GM12874 (cell line): Measurements from ENCODE around the gene SPRR2A.

Experiments
- TF ChIP-seq, protein P1 (sequence below): IDR thresholded peaks from 2 replicates; pipeline ENCODE4 v1.5.1; 2011; ENCODE audit warnings: low read depth, mild to moderate bottlenecking, control low read depth, low read length, moderate library complexity; ENCODE audit not compliant: insufficient read depth

Gene SPRR2A

DNA sequence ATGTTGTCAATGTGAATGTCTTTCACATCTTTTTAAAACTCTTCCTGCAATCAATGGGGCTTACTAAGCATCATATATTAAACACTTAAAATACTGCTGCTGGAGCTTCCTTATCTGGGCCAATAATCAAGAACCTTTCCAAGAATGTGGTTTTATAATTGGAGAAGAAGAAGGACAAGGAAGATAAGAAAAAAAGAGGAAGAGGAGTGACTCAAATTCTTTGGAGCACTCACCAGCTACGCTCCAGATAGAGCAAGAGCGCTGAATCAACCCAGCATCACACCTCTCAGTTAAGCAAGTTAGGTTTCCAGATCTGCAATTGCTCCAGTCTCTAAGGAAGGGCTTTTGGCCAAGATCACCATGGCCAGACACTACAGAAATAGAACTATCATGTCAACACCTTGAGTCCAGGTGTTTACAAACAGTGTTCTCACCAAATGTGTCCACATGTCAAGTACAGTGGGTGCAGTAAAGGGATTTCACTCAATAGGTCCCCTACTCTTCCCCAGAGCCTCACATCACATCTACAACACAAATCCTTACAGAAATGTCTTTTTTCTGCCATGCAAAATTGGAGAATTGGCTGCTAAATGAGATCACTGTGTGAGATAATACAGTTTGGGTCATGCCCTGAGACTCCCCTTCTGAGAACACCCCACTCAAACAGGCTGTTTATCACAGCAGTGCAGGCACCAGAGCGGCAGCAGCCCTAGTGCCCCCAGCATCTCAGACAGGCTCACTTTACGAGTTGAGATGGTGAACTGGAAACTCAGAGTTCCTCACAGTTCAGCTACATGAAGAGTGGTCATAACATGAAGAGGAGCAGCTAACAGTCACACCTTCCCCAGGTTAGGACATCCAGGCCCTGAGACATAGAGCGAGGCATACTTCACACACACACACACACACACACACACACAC is 15.8 kb upstream of the SPRR2A start:
- TF ChIP-seq, protein P1, sequence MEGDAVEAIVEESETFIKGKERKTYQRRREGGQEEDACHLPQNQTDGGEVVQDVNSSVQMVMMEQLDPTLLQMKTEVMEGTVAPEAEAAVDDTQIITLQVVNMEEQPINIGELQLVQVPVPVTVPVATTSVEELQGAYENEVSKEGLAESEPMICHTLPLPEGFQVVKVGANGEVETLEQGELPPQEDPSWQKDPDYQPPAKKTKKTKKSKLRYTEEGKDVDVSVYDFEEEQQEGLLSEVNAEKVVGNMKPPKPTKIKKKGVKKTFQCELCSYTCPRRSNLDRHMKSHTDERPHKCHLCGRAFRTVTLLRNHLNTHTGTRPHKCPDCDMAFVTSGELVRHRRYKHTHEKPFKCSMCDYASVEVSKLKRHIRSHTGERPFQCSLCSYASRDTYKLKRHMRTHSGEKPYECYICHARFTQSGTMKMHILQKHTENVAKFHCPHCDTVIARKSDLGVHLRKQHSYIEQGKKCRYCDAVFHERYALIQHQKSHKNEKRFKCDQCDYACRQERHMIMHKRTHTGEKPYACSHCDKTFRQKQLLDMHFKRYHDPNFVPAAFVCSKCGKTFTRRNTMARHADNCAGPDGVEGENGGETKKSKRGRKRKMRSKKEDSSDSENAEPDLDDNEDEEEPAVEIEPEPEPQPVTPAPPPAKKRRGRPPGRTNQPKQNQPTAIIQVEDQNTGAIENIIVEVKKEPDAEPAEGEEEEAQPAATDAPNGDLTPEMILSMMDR = no peak

DNA sequence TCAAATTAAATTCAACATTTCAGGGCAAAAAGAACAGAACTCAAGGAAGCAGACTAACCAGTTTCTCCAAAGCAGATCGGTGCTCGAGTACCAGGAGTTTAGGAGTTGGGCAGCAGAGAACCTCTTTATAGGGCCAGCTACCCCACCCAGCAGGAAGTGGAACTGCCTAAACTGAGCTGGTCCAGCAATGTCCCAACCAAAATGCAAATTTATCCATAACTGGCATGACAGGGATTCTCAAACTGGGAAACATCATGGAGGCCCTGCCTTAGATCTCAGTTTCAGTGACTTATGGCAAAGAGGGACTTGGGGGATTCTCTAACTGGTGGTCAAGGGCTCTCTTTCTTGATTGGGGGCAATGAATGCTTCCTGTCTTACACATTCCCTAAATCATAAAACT is 14.2 kb upstream of the SPRR2A start, which contains the start of gene SPRR2B:
SPRR2B (minus strand) TSS at position 101 of the 400 bp plus-strand sequence. CDS start 772 bp downstream, outside the sequence.
- TF ChIP-seq, protein P1 = no peak

DNA sequence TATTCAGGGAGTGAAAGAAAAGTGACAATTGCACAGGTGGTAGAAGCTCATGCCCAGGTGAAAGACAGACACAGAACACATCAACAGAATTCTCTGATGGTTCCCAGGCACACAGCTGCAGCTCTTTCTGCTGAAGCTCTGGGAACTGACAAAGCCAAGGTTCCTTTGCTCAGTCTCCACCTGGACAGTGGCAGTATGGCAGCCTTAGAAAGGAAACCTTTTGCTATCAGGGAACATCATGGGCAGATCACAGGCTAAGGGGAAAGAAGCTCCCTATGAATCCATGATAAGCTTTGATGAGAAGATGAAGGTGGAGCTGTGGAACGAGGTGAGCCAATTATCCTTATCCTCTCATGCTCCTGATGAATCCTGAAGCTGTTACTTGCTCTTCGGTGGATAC is 12.9 kb upstream of the SPRR2A start:
- TF ChIP-seq, protein P1 = no peak

DNA sequence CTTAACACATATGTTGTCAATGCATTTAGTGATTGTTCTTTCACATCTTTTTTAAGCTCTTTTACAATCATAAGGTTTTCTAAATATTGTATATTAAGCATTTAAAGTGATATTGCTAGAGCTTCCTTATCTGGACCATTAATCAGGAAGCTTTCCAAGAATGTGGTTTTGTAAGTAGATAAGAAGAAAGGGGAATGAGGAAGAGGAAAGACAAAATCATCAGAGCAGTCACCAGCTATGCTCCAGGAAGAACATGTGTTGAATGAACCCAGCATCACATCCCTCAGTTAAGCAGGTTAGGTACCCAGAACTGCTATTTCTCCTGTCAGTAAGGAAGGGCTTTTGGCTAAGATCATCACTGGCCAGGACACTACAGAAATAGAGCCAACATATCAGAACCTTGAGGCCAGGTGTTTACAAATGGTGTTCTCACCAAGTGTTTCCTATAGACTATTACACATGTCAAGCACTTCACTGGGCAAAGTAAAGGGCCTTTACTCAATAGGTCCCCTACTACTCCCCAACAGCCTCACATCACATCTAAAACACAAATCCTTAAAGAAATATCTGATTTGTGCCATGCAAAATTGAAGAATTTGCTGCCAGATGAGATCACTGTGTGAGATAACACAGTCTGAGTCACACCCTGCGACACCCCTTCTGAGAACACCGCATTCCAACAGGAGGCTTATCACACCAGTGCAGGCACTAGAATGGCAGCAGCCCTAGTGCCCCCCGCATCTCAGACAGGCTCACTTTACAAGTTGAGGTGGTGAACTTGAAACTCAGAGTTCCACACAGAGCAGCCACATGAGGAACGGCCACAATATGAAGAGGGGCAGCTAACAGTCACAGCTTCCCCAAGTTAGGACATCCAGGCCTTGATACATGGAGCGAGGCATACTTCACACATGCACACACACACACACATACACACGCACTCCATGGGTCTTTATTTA is 1.8 kb upstream of the SPRR2A start:
- TF ChIP-seq, protein P1 = no peak

DNA sequence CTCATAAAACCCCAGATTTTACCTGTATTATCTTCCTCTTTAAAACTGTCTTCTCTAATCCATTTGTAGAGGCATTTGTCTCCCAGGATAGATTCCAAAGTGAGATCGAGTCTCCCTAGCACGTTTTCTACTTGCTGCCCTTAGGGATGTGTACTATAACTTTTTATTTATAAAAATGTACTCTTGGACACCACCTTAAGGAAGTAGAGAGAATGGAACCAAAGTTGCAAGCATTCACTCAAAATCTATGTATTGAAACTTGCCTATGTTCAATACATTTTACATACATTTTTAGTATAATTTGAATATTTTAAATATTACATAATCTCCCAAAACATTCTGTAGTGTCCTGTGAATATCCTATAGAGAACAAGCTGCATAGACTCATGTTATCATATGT is 842 bp upstream of the SPRR2A start:
- TF ChIP-seq, protein P1 = no peak

DNA sequence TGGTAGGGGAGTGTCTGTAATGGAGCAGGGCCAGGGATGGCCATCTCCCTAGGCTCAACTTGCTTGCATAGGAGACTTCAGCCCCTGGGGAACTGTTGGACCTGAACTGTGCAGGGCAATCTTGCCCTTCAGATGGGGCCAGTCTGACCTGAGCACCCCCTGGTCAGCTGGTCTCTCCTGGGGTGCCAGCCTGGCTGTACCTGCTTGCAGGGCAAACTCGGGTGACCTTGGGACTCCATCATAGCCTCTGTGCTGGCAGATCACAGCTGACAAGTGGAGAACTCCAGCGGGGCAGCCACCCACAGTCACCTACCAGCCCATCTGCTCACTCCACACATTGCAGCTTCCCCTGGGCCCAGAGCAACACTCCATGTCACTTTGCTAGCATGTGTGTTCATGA is 8.1 kb downstream of the SPRR2A start:
- TF ChIP-seq, protein P1 = no peak
